WTC11 (cell line): ENCODE data around the gene PLXNC1. TPM values are rescaled to one million over a fixed set of nuclear protein-coding genes. Genes with fewer than 3 reads are reported as not detected.

Source experiments
- ATAC-seq: fragments of 200-7000 bp; cut with Tn5 transposase; 2 replicates; pipeline ENCODE4 v1.10.0; 2021; ENCODE audit warnings: mild to moderate bottlenecking, moderate library complexity
- CTCF ChIA-PET: fragments of 300-600 bp; sonication (Branson Sonifier 250); formaldehyde crosslinking; loops from one replicate; lab custom pipeline; 2021; ENCODE audit warnings: antibody characterized with exemption; lab: Charles Lee
- POLR2A ChIA-PET: fragments of 350-600 bp; sonication (Branson Sonifier 250); formaldehyde crosslinking; loops from one replicate; lab custom pipeline; 2021; ENCODE audit warnings: antibody characterized with exemption; lab: Charles Lee
- DNase-seq: peaks from one replicate; pipeline ENCODE4 v3.0.0; 2021; ENCODE audit warnings: low spot score
- H3K27ac Mint-ChIP-seq: 2 replicates; pipeline ENCODE4 v1.8.0; 2021; ENCODE audit warnings: mixed read lengths
- H3K27me3 Mint-ChIP-seq: 2 replicates; pipeline ENCODE4 v1.8.0; 2021; ENCODE audit warnings: low read depth, mild to moderate bottlenecking, moderate library complexity, mixed read lengths
- H3K36me3 Mint-ChIP-seq: 2 replicates; pipeline ENCODE4 v1.8.0; 2021; ENCODE audit warnings: mixed read lengths
- H3K4me1 Mint-ChIP-seq: 2 replicates; pipeline ENCODE4 v1.8.0; 2022; ENCODE audit warnings: mixed read lengths
- H3K4me3 Mint-ChIP-seq: 2 replicates; pipeline ENCODE4 v1.8.0; 2021; ENCODE audit warnings: mild to moderate bottlenecking, moderate library complexity, mixed read lengths
- H3K9me3 Mint-ChIP-seq: 2 replicates; pipeline ENCODE4 v1.8.0; 2021; ENCODE audit warnings: mixed read lengths
- ESRRA ChIP-seq: sonication (generic); formaldehyde crosslinking; IDR thresholded peaks from 2 replicates; pipeline ENCODE4 v1.8.1; 2022; ENCODE audit warnings: mild to moderate bottlenecking, missing genetic modification reagents, borderline replicate concordance
- FOXK1 ChIP-seq: sonication (generic); formaldehyde crosslinking; IDR thresholded peaks from 2 replicates; pipeline ENCODE4 v1.8.0; 2022; ENCODE audit warnings: mild to moderate bottlenecking, moderate library complexity, missing genetic modification reagents
- HMGA2 ChIP-seq: fragments of 250-450 bp; sonication (Bioruptor Pico); IDR thresholded peaks from 2 replicates; pipeline ENCODE4 v1.4.0; 2021; ENCODE audit warnings: mild to moderate bottlenecking, moderate library complexity
- JUN ChIP-seq: sonication (generic); formaldehyde crosslinking; IDR thresholded peaks from 2 replicates; pipeline ENCODE4 v1.8.0; 2023; ENCODE audit warnings: mild to moderate bottlenecking, missing genetic modification reagents
- KAT7 ChIP-seq: sonication (generic); formaldehyde crosslinking; IDR thresholded peaks from 2 replicates; pipeline ENCODE4 v1.8.1; 2023; ENCODE audit warnings: missing genetic modification reagents, mild to moderate bottlenecking, borderline replicate concordance
- MXD4 ChIP-seq: fragments of 250-450 bp; sonication (Bioruptor Pico); IDR thresholded peaks from 2 replicates; pipeline ENCODE4 v1.8.0; 2021; ENCODE audit warnings: mild to moderate bottlenecking, moderate library complexity, borderline replicate concordance
- SMAD4 ChIP-seq: sonication (generic); formaldehyde crosslinking; IDR thresholded peaks from 2 replicates; pipeline ENCODE4 v1.8.0; 2022; ENCODE audit warnings: mild to moderate bottlenecking, missing genetic modification reagents
- ZNF138 ChIP-seq: sonication (generic); formaldehyde crosslinking; conservative IDR thresholded peaks from 2 replicates; pipeline ENCODE4 v1.8.1; 2022; ENCODE audit warnings: mild to moderate bottlenecking, moderate library complexity, missing genetic modification reagents
- total RNA-seq: library from RNA; stranded (reverse); gene quantifications from 3 replicates; pipeline ENCODE4 v1.2.3, GENCODE V29; 2021
- TF ChIP-seq, protein P1 (sequence below): fragments of 200-600 bp; IDR thresholded peaks from 2 replicates; pipeline ENCODE4 v1.8.0; 2022; ENCODE audit warnings: antibody characterized with exemption
- TF ChIP-seq, protein P2 (sequence below): sonication (generic); formaldehyde crosslinking; conservative IDR thresholded peaks from 2 replicates; pipeline ENCODE4 v1.8.1; 2023; ENCODE audit warnings: mild to moderate bottlenecking, low read depth, missing genetic modification reagents, moderate library complexity
- TF ChIP-seq, protein P3 (sequence below): sonication (generic); formaldehyde crosslinking; IDR thresholded peaks from 2 replicates; pipeline ENCODE4 v1.8.1; 2022; ENCODE audit warnings: mild to moderate bottlenecking, missing genetic modification reagents, moderate library complexity, borderline replicate concordance
- TF ChIP-seq, protein P4 (sequence below): fragments of 250-450 bp; sonication (Bioruptor Pico); conservative IDR thresholded peaks from 2 replicates; pipeline ENCODE4 v1.9.0; 2021; ENCODE audit warnings: mild to moderate bottlenecking
- TF ChIP-seq, protein P5 (sequence below): fragments of 250-450 bp; sonication (Bioruptor Pico); IDR thresholded peaks from 2 replicates; pipeline ENCODE4 v1.9.0; 2021; ENCODE audit warnings: mild to moderate bottlenecking, borderline replicate concordance
- TF ChIP-seq, protein P6 (sequence below): fragments of 250-450 bp; sonication (Bioruptor Pico); IDR thresholded peaks from 2 replicates; pipeline ENCODE4 v1.9.0; 2021; ENCODE audit warnings: mild to moderate bottlenecking
- TF ChIP-seq, protein P7 (sequence below): sonication (generic); formaldehyde crosslinking; IDR thresholded peaks from 2 replicates; pipeline ENCODE4 v1.8.0; 2022; ENCODE audit warnings: mild to moderate bottlenecking, missing genetic modification reagents
- TF ChIP-seq, protein P8 (sequence below): sonication (generic); formaldehyde crosslinking; IDR thresholded peaks from 2 replicates; pipeline ENCODE4 v1.8.1; 2023; ENCODE audit warnings: mild to moderate bottlenecking, missing genetic modification reagents
- TF ChIP-seq, protein P9 (sequence below): sonication (generic); formaldehyde crosslinking; IDR thresholded peaks from 2 replicates; pipeline ENCODE4 v1.8.1; 2023; ENCODE audit warnings: mild to moderate bottlenecking, missing genetic modification reagents, moderate library complexity

Gene PLXNC1
- total RNA-seq, 1 experiment from 2014 or later, result 3.1 TPM

DNA sequence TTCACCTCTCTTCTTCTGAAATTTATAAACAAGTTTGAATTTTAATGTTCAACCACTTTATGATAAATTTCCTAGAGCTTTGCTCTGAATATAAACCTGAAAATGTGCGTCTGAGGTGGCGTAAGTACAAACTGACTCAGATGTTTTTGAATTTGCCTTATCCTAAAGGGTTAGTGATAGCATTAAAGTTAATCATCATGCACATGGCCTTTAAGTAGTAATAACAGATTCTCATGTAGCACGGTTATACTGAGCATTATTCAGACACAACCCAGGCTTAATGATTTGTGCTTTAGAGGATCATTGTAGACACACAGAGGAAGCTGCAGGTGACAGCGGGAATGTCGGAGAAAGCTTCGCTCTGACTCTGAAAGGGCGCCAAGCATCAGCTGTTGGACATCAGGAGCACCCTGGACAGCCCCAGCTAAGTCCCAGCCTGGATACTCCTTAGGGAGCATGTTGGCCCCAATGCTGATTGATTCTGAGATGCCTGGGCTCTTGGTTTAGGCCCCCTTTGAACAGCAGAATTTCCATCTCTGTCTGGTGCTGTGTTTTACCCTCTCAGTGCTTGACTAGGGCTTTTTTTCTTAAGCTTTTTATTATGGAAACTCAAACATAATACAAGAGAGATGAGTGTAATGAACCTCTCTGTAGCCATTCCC is 91.1 kb downstream of the PLXNC1 start:
- no peaks in the 10 kb centered on the region for H3K27me3 Mint-ChIP-seq

DNA sequence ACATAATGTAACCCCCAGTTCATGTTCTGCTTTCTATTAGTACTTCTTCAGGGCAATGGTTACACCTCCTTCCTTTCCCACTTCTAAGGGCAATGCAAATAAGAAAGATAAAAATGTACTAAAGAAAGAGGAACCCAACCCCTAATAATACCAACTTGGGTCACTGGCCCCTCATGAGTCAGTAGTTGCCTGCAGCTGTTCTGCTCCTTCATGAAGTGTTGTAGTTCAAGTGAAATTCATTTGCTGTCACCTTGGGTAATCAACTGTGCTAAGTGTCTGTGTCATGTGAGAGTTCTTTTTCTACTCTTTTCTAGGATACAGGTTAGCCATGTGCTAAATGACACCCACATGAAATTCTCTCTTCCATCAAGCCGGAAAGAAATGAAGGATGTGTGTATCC is 91.8 kb downstream of the PLXNC1 start:
- POLR2A ChIA-PET, result no interaction called here
- DNase-seq (no peak), ATAC-seq (no peak)
- H3K27ac Mint-ChIP-seq, result no peak overlapping the region
- no peaks in the 10 kb centered on the region for H3K36me3 Mint-ChIP-seq
- H3K4me1 Mint-ChIP-seq, result no peaks in the 10 kb centered on the region
- CTCF ChIA-PET, result no interaction called here
- H3K27me3 Mint-ChIP-seq, result no peaks in the 10 kb centered on the region
- H3K9me3 Mint-ChIP-seq, result no peaks in the 10 kb centered on the region
- no peak overlapping the region for H3K4me3 Mint-ChIP-seq
- TF ChIP-seq ESRRA (CRISPR knock-in tag) (no peak), MXD4 (CRISPR knock-in tag) (no peak), HMGA2 (CRISPR knock-in tag) (no peak)
- TF ChIP-seq, protein P1, sequence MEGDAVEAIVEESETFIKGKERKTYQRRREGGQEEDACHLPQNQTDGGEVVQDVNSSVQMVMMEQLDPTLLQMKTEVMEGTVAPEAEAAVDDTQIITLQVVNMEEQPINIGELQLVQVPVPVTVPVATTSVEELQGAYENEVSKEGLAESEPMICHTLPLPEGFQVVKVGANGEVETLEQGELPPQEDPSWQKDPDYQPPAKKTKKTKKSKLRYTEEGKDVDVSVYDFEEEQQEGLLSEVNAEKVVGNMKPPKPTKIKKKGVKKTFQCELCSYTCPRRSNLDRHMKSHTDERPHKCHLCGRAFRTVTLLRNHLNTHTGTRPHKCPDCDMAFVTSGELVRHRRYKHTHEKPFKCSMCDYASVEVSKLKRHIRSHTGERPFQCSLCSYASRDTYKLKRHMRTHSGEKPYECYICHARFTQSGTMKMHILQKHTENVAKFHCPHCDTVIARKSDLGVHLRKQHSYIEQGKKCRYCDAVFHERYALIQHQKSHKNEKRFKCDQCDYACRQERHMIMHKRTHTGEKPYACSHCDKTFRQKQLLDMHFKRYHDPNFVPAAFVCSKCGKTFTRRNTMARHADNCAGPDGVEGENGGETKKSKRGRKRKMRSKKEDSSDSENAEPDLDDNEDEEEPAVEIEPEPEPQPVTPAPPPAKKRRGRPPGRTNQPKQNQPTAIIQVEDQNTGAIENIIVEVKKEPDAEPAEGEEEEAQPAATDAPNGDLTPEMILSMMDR, result no peak
- TF ChIP-seq, protein P2, sequence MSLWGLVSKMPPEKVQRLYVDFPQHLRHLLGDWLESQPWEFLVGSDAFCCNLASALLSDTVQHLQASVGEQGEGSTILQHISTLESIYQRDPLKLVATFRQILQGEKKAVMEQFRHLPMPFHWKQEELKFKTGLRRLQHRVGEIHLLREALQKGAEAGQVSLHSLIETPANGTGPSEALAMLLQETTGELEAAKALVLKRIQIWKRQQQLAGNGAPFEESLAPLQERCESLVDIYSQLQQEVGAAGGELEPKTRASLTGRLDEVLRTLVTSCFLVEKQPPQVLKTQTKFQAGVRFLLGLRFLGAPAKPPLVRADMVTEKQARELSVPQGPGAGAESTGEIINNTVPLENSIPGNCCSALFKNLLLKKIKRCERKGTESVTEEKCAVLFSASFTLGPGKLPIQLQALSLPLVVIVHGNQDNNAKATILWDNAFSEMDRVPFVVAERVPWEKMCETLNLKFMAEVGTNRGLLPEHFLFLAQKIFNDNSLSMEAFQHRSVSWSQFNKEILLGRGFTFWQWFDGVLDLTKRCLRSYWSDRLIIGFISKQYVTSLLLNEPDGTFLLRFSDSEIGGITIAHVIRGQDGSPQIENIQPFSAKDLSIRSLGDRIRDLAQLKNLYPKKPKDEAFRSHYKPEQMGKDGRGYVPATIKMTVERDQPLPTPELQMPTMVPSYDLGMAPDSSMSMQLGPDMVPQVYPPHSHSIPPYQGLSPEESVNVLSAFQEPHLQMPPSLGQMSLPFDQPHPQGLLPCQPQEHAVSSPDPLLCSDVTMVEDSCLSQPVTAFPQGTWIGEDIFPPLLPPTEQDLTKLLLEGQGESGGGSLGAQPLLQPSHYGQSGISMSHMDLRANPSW (CRISPR knock-in tag), result no peak
- TF ChIP-seq, protein P3, sequence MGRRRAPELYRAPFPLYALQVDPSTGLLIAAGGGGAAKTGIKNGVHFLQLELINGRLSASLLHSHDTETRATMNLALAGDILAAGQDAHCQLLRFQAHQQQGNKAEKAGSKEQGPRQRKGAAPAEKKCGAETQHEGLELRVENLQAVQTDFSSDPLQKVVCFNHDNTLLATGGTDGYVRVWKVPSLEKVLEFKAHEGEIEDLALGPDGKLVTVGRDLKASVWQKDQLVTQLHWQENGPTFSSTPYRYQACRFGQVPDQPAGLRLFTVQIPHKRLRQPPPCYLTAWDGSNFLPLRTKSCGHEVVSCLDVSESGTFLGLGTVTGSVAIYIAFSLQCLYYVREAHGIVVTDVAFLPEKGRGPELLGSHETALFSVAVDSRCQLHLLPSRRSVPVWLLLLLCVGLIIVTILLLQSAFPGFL (CRISPR knock-in tag), result no peak

More for the DNA sequence above, 91.1 kb downstream of the PLXNC1 start:
- TF ChIP-seq FOXK1 (CRISPR knock-in tag) (no peak), JUN (CRISPR knock-in tag) (no peak), KAT7 (CRISPR knock-in tag) (no peak), ZNF138 (CRISPR knock-in tag) (no peak), SMAD4 (CRISPR knock-in tag) (no peak)
- TF ChIP-seq, protein P4, sequence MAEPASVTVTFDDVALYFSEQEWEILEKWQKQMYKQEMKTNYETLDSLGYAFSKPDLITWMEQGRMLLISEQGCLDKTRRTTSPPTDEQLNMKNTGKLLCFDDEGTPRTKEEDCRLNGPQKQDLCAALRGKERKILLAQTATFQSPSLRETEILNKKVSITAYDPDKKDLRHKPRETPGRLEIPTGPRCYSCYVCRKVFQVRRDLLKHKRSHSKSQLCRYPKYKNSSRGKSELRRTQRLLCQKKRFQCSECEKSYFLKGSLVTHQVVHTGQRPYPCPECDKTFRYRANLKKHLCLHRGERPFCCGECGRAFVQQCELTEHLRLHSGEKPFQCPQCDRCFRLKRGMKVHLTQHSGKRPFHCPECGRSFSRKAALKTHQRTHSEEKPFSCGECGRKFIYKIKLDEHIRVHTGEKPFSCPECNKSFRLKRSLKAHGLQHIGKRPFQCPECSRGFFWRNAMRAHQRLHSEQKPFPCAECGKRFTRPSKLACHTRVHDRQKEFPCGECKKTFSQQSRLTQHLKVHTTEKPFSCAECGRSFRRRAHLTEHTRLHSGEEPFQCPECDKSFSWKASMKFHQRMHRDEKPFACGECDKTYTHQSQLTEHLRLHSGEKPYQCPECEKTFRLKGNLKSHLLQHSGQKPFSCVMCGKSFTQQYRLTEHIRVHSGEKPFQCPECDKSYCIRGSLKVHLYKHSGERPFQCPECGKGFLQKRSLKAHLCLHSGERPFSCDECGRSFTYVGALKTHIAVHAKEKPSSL (CRISPR knock-in tag), result no peak
- TF ChIP-seq, protein P5, sequence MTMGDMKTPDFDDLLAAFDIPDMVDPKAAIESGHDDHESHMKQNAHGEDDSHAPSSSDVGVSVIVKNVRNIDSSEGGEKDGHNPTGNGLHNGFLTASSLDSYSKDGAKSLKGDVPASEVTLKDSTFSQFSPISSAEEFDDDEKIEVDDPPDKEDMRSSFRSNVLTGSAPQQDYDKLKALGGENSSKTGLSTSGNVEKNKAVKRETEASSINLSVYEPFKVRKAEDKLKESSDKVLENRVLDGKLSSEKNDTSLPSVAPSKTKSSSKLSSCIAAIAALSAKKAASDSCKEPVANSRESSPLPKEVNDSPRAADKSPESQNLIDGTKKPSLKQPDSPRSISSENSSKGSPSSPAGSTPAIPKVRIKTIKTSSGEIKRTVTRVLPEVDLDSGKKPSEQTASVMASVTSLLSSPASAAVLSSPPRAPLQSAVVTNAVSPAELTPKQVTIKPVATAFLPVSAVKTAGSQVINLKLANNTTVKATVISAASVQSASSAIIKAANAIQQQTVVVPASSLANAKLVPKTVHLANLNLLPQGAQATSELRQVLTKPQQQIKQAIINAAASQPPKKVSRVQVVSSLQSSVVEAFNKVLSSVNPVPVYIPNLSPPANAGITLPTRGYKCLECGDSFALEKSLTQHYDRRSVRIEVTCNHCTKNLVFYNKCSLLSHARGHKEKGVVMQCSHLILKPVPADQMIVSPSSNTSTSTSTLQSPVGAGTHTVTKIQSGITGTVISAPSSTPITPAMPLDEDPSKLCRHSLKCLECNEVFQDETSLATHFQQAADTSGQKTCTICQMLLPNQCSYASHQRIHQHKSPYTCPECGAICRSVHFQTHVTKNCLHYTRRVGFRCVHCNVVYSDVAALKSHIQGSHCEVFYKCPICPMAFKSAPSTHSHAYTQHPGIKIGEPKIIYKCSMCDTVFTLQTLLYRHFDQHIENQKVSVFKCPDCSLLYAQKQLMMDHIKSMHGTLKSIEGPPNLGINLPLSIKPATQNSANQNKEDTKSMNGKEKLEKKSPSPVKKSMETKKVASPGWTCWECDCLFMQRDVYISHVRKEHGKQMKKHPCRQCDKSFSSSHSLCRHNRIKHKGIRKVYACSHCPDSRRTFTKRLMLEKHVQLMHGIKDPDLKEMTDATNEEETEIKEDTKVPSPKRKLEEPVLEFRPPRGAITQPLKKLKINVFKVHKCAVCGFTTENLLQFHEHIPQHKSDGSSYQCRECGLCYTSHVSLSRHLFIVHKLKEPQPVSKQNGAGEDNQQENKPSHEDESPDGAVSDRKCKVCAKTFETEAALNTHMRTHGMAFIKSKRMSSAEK (CRISPR knock-in tag), result no peak
- TF ChIP-seq, protein P6, sequence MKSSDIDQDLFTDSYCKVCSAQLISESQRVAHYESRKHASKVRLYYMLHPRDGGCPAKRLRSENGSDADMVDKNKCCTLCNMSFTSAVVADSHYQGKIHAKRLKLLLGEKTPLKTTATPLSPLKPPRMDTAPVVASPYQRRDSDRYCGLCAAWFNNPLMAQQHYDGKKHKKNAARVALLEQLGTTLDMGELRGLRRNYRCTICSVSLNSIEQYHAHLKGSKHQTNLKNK, result no peak
- TF ChIP-seq, protein P7, sequence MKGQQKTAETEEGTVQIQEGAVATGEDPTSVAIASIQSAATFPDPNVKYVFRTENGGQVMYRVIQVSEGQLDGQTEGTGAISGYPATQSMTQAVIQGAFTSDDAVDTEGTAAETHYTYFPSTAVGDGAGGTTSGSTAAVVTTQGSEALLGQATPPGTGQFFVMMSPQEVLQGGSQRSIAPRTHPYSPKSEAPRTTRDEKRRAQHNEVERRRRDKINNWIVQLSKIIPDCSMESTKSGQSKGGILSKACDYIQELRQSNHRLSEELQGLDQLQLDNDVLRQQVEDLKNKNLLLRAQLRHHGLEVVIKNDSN, result no peak
- TF ChIP-seq, protein P8, sequence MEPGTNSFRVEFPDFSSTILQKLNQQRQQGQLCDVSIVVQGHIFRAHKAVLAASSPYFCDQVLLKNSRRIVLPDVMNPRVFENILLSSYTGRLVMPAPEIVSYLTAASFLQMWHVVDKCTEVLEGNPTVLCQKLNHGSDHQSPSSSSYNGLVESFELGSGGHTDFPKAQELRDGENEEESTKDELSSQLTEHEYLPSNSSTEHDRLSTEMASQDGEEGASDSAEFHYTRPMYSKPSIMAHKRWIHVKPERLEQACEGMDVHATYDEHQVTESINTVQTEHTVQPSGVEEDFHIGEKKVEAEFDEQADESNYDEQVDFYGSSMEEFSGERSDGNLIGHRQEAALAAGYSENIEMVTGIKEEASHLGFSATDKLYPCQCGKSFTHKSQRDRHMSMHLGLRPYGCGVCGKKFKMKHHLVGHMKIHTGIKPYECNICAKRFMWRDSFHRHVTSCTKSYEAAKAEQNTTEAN (CRISPR knock-in tag), result no peak
- TF ChIP-seq, protein P9, sequence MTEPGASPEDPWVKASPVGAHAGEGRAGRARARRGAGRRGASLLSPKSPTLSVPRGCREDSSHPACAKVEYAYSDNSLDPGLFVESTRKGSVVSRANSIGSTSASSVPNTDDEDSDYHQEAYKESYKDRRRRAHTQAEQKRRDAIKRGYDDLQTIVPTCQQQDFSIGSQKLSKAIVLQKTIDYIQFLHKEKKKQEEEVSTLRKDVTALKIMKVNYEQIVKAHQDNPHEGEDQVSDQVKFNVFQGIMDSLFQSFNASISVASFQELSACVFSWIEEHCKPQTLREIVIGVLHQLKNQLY (CRISPR knock-in tag), result no peak
- TF ChIP-seq, all 79 proteins: peak for 0
- no peak overlapping the region for H3K4me3 Mint-ChIP-seq
- no peaks in the 10 kb centered on the region for H3K36me3 Mint-ChIP-seq
- ATAC-seq (no peak), DNase-seq (no peak)
- H3K4me1 Mint-ChIP-seq, result no peaks in the 10 kb centered on the region
- ChIA-PET POLR2A (no interaction called here), CTCF (no interaction called here)
- H3K9me3 Mint-ChIP-seq, result no peaks in the 10 kb centered on the region
- no peak overlapping the region for H3K27ac Mint-ChIP-seq
